Measurements from ENCODE around the gene DYNLT4. TPM values are rescaled to one million over a fixed set of nuclear protein-coding genes. Genes with fewer than 3 reads are reported as not detected.
"Not testable (repeated sequence)": the region's sequence is repeated elsewhere in the genome, so short reads cannot be mapped to it uniquely, and the experiment has no call there.

DYNLT4 gene
- total RNA-seq, 6 experiments from 2014 or later = 0.26 TPM; not detected in 5

DNA sequence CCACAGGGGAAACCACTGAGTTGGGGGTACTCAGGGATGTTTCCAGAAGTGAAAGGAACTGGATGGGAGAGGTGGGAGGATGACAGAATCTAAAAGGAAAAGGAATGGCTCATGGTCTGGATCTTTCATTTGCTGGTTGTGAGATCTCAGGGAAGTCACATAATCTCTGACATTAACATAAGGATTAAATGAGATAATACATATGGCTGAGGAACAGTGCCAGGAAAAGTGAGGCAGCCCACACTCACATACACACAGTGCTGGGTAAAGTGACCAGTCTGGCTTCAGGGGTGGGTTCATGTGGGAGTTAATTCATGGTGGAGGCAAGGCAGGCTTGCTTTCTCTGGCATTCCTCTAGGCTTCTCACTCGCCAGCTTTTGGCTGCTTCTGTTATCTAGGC lies 39.8 kb upstream of the DYNLT4 start:
- Histone ChIP-seq H3K4me1 (peaks cover 0 to 5% (median 0%) of the 10 kb centered on the region in 4 donors), H3K36me3 (no peaks in the 10 kb centered on the region), H3K9me3 (no peaks in the 10 kb centered on the region), H3K27me3 (no peaks in the 10 kb centered on the region), H3K27ac (no peak overlapping the region), H3K4me3 (no peak overlapping the region)
- intact Hi-C loops (cut with DNase I) = no loop called here
- no peak for ATAC-seq
- TF ChIP-seq, protein P1, sequence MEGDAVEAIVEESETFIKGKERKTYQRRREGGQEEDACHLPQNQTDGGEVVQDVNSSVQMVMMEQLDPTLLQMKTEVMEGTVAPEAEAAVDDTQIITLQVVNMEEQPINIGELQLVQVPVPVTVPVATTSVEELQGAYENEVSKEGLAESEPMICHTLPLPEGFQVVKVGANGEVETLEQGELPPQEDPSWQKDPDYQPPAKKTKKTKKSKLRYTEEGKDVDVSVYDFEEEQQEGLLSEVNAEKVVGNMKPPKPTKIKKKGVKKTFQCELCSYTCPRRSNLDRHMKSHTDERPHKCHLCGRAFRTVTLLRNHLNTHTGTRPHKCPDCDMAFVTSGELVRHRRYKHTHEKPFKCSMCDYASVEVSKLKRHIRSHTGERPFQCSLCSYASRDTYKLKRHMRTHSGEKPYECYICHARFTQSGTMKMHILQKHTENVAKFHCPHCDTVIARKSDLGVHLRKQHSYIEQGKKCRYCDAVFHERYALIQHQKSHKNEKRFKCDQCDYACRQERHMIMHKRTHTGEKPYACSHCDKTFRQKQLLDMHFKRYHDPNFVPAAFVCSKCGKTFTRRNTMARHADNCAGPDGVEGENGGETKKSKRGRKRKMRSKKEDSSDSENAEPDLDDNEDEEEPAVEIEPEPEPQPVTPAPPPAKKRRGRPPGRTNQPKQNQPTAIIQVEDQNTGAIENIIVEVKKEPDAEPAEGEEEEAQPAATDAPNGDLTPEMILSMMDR (IDR thresholded peaks at IDR 0.05) = no peak
- TF ChIP-seq POLR2A (IDR thresholded peaks at IDR 0.05) = no peak
- no CpG with 5 or more reads among the region's 1 CpG for WGBS (ENCODE audit: insufficient coverage, low coverage, low lambda C conversion rate, missing lambda C conversion rate)
- DNase-seq = no peak

DNA sequence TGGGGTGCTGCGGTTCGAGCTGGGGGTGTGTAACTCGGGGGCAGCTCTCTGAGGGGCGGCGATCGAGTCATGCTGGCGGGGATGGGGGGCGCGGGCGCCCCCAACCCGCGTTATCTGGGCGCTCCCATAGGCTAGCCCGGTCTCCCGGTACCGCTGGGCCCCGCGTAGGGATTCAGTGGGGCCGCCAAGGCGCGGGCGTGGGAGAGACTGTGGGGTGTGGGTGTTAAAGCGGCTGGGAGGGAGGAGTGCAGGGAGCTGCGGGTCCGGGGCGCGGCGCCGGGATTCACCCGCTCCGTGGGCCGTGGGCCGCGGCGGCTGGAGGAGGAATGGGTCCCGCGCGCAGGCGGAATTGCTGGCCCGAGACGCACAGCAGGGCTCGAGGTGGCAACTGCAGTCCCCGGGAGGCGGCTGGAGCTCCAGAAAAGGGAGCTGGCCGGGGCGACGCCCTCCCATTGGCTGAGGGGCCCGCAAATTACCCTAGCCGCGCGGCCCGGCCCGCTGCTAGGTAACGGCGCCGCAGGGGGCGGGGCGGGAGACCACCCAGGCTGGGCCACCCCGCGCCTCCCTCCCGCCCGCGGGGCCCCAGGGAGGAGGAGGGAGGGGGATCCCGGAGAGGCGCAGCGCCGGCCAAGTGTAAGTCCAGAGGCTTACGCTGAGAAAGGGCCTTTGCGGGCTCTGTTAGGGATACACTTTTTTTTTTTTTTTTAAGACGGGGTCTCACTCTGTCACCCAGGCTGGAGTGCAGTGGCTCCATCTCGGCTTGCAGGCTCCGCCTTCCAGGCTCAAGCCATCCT lies 35.9 kb upstream of the DYNLT4 start, which contains the start of gene PTCH2:
TSS of gene PTCH2 (minus strand) at position 392 of the 794 bp plus-strand sequence. CDS start at position 71, 321 bp downstream.
- DNase-seq (peak in 1 of 3 donors; percentile 57), ATAC-seq (peak; percentile 67 to 83 (median 77))
- peaks cover 0 to 5% (median 0%) of the 10 kb centered on the region in 4 donors for H3K4me1 ChIP-seq
- H3K9me3 ChIP-seq = no peaks in the 10 kb centered on the region
- no peaks in the 10 kb centered on the region for H3K36me3 ChIP-seq
- no peaks in the 10 kb centered on the region for H3K27me3 ChIP-seq
- H3K4me3 ChIP-seq = peak within 1 kb of the TSS; percentile 21 to 43 (median 29)
- intact Hi-C loops (cut with DNase I) = no loop called here
- H3K27ac ChIP-seq = no peak within 1 kb of the TSS
- 0% methylated on average over 19 of the region's 72 CpGs for WGBS (ENCODE audit: insufficient coverage, low coverage, low lambda C conversion rate, missing lambda C conversion rate)
- TF ChIP-seq, protein P1 (IDR thresholded peaks at IDR 0.05) = no peak
- TF ChIP-seq POLR2A (IDR thresholded peaks at IDR 0.05) = no peak

DNA sequence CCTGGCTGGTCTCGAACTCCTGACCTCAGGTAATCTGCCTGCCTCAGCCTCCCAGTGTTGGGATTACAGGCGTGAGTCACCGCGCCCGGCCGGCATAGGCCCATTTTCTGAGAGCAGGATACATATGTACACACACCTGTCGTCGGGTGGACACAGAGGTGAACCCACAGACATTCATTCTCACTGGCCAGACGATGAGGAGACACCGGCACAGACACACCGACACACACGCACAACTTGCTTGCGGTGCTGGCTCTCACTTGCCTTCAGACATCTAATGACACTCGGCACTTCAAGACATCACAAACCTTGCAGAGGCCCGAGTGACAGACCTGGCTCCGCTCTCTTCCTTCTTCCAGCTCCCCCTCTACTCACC lies 35.3 kb upstream of the DYNLT4 start:
- TF ChIP-seq, protein P1 (IDR thresholded peaks at IDR 0.05) = no peak
- TF ChIP-seq POLR2A (IDR thresholded peaks at IDR 0.05) = no peak
- no peaks in the 10 kb centered on the region for H3K36me3 ChIP-seq
- no peak for DNase-seq
- 74% methylated on average over 14 of the region's 16 CpGs for WGBS (ENCODE audit: insufficient coverage, low coverage, low lambda C conversion rate, missing lambda C conversion rate)
- peaks cover 0 to 5% (median 0%) of the 10 kb centered on the region in 4 donors for H3K4me1 ChIP-seq
- peak overlapping the region in 2 of 3 donors; percentile 21 to 43 for H3K4me3 ChIP-seq
- ATAC-seq = peak in 1 of 4 donors; percentile 15
- intact Hi-C loops (cut with DNase I) = no loop called here
- H3K27ac ChIP-seq = no peak overlapping the region
- H3K9me3 ChIP-seq = no peaks in the 10 kb centered on the region
- no peaks in the 10 kb centered on the region for H3K27me3 ChIP-seq

DNA sequence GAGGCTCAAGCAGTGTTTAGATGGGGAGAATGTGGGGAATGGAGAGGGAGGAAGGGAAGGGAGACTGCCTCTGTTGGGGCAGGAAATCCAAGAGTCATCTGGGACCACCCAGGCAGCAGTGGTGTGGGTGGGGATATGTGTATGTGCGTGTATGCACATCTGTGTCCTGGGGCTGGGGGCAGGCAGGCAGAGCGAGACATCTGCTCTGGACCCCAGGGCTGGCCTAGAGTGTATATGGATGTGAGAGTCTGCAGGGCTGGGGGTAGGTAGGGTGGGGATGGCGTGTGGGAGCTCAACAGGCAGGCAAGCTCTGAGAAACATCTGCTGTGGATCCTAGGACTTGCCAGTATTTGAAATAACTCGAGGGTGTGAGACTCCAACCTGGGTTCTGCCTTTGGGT lies 32.4 kb upstream of the DYNLT4 start:
- no peak for TF ChIP-seq POLR2A (IDR thresholded peaks at IDR 0.05)
- TF ChIP-seq, protein P1 (IDR thresholded peaks at IDR 0.05) = no peak
- no peak overlapping the region for H3K27ac ChIP-seq
- no peak overlapping the region for H3K4me3 ChIP-seq
- no peak for ATAC-seq
- no peak for DNase-seq
- H3K36me3 ChIP-seq = no peaks in the 10 kb centered on the region
- 53% methylated on average over 2 of the region's 4 CpGs for WGBS (ENCODE audit: insufficient coverage, low coverage, low lambda C conversion rate, missing lambda C conversion rate)
- no peaks in the 10 kb centered on the region for H3K27me3 ChIP-seq
- peaks cover 0 to 5% (median 0%) of the 10 kb centered on the region in 4 donors for H3K4me1 ChIP-seq
- H3K9me3 ChIP-seq = no peaks in the 10 kb centered on the region
- intact Hi-C loops (cut with DNase I) = loop anchor here in 1 of 2 donors (10.0 kb wide), 1 partner anchor 55 kb away; the partner anchor contains the start of gene BEST4

DNA sequence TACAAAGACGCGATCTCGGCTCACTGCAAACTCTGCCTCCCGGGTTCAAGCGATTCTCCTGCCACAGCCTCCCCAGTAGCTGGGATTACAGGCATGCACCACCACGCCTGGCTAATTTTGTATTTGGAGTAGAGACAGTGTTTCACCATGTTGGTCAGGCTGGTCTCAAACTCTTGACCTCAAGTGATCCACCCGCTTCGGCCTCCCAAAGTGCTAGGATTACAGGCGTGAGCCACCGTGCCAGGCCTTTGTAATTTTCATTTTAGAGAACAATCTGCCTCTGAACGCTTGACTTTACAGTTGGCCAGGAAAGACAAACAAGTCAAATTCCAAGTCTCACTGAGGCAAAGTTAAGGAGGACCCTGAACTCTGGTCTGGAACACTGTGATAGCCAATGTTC lies 31.1 kb upstream of the DYNLT4 start:
- H3K4me1 ChIP-seq, H3K27me3 ChIP-seq, H3K4me3 ChIP-seq, H3K9me3 ChIP-seq, H3K36me3 ChIP-seq, ATAC-seq, DNase-seq, H3K27ac ChIP-seq: not testable (repeated sequence)
- intact Hi-C loops (cut with DNase I) = loop anchor here in 1 of 2 donors (10.0 kb wide), 1 partner anchor 53 kb away; the partner anchor contains the start of gene BEST4
- WGBS (ENCODE audit: insufficient coverage, low coverage, low lambda C conversion rate, missing lambda C conversion rate) = 83% methylated on average over 7 of the region's 11 CpGs

Measured in right lobe of liver (tissue), 6 donors.